Measurements from ENCODE around the gene UBE2O.

UBE2O gene

DNA sequence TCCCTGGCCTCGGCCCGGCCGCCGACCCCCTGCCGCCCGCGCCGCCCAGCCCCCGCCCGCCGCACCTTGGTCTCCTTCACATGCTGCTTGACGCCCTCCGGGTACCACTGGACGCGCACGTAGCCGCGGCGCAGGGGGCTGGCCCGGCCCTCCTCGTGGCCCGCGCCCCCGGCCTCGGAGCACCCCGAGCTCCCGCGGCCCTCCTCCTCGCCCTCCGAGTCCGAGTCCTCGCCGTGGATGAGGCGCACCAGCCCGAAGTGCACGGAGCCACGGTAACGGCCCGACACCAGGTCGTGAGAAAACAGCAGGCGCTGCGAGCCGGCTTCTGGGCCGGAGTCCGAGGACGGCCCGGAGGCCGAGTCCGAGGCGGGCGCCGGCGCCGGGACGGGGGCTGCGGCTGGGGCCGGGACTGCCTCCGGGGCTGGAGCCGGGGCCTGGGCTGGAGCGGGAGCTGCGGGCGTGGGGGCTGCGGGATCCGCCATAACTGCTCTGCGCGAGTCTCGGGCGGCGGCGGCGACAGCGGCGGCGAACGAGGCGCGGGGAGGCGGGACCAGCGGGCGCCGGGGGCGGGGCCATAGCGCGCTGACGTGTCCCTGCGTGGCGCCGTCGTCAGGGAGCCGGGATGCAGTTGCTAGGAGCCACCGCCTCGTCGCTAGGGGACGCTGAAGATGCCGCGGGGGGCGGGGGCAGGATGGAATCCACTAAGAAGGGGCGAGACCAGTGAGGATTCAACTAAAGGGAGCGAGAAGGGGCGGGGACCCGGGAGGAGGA is at the start of gene UBE2O:
Gene UBE2O (minus strand): TSS at position 493 of the 771 bp plus-strand sequence. CDS start 11 bp downstream, at position 482.
- peak in 13 of 14 donors; percentile 36 to 87 (median 68) for DNase-seq

DNA sequence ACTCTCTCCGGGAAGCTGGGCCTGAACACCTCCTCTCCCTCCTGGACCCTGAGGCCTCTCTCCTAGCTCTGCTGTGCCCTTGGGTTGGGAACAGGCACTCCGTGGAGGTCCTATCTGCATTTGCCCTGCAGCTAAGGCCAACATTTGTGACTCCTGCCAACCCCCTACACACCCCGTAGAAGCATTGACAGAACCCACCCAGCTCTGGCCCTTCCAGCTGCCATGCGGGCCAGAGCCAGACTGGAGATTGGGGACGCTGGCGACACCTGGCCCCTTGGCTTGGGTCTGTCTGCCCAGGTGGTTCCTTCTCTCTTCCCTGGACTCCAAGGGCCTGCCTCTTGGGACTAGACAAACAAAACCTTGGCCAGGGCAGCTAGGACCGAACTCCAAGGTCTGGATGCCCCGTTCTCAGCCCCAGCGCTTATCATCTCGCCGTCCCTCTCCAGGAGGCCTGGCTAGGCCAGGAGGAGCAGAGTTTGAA is 48.9 kb upstream of the UBE2O start:
- no peak for DNase-seq

DNA sequence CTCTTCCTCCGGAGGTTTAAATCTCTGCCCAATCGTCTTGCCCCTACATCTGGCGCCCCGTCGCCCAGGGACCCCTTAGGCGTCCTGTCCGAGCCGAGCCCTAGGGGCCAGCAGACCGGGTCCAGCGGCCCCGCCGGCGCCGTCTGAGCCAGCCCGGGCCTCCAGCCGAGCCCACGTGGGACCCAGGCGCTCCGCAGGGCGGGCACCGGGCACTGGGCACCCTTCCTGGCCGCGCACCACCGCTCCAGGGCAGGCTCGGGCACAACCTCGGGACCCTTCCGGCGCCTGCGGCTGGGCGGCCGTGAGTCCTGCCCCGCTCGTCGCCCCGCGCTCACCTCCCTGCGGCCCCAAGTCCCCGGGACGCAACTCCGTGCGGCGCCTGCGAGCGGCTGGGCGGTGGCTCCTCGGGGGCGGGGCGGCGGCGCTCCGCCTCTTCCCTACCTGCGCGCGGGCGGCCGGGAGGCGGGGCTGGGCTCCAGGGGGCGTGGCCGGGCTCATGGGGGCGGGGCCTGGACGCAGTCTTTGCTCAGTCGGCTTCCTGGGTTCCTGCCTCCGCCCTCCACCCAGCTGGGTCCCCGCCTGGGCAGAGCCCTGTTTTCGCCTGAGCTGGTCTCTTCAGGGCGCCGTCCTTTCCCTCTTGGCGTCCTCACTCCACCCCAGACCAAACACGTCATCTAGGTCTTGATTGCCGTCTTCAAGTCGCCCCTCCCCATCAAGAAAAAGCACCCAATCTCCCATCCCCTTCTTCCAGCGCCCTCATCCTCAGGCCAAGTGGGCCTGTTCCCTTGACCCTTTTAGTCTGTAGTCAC is 48.3 kb upstream of the UBE2O start, which contains the start of gene RHBDF2:
Gene RHBDF2 (minus strand): TSS at position 406 of the 809 bp plus-strand sequence. CDS start 19,899 bp downstream, outside the sequence.
- peak in 11 of 14 donors; percentile 35 to 83 (median 68) for DNase-seq

DNA sequence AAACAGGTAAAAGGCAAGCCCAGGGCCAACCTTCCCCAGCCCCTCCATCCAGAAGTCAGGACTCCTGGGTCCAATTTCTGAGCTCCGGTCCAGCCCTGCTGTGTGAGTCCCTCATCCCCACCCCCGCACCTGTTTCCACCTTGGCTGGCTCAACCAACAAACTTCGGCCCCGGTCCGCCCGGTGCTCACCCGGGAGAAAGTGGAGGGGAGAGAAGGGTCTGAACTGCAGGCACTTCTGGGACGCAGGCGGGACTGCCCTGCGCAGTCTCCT is 47.7 kb upstream of the UBE2O start:
- DNase-seq, result no peak

DNA sequence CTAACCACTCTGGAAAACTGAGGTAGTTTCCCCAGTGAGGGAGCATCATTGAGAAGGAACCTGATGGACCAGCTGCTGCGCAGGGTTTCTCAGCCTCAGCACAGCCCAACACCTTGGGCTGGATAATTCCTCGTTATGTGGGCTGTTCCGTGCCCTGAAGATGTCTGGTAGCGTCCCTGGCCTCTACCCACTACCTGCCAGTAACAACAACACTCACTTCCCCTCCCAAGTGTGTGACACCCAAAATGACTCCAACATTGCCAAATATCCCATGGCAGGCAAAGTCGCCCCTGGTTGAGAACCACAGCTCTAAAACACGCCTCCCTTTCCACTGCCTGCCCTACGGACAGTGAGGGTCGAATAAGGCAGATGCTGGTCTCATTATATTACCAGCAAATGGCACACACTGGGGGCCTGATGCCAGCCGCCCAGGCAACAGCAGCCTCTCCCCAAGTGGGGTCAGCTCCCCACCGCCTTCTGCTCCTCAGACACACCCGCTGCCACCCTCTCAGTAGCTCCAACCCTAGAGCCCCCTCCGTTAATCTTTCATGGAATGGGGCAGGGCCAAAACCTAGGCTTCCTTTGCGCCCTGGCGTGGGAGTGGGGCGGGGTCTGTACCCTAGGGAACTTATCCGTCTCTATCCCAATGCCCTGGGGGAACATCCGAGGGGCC is 47.3 kb upstream of the UBE2O start:
- DNase-seq, result peak in 1 of 14 donors; percentile 46

DNA sequence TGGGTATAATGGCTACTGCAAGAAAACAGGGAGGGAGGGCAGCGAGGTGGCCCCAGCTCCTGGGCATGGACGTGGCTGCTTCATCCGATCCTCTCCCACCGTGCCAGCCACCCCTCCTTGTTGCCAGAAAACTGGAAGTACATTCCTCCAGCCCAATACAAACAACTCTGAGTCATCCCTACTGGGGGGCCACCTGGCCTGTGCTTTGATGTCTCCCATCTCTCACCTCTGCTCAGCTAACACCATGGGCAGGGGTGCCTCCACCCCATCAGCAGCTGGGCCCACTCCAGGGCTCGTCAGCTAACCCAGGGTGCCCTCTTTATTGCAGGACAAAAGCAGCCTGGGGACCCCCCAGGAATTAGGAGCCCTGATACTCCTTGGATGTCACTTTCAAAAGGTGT is 46.3 kb upstream of the UBE2O start:
- no peak for DNase-seq

DNA sequence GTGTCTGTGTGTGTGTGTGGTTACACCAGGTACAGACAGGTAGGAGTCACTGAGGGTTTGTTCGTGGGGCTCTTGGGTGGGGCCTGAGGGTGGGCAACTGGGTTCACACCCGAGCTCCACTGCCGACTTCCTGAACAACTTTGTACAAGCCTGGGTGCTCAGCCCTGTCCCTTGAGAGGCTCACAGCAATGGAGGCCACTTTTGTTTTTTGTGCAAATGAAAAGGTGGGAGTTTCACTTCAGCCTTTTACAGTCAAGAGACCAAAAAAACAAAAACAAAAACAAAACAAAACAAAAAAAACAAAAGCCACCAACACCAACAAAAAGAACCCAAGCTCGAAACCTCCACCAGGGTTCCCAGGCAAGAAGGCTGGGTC is 45.9 kb upstream of the UBE2O start:
- no peak for DNase-seq

DNA sequence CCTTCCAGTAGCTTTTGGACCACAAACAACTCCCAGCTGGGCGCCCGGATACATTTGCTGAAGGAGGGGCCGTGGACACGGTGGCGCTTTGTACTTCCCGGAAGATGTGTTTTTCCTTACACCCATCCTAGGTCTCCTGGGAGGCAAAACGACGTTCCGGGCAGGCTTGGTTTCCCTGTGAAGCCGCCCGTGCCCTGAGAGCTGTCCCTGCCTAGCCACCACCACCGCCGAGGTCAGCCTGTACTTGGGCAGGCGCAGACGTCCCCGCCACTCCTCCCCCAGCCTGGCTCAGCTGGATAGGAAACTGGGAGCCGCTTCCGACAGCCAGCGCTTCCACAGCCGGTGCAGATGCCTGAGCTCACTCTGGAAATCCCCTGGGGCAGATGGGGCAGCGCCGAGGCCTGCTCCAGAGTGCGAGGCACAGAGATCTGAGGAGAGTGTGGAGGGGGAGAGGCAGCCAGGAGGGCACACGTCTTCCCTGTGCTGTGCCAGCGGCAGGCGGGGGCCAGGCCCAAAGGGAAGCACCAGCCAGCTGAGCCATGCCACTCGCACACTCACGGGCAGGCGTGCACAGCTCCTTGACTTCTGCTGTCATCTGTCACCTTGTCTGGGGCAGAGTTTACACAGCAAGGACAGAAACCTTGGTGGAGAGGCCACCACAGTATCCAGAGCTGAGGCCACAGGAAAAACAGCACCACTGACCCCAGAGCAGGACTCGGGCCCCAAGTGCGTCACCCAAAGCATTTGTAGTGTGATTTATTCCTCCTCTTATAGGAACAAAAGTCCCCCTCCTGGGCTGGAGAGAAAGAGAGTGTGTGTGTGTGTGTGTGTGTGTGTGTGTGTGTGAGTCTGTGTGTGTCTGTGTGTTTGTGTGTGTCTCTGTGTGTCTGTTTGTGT is 45.3 kb upstream of the UBE2O start:
- peak in 13 of 14 donors; percentile 28 to 78 (median 48) for DNase-seq

DNA sequence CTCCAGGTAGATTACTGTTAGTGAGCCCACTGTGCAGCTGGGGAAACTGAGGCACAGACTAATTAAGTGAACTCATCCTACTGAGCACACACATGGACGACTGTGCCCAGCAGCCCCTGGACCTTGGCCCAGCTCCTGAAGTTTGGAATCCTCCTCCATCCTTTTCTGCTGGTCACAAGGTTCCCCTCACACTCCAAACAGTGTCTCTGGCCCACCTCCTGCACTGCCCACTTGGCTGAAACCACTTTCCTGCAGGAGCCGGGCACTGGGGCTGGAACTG is 44.7 kb upstream of the UBE2O start:
- DNase-seq, result peak in 1 of 14 donors; percentile 55

DNA sequence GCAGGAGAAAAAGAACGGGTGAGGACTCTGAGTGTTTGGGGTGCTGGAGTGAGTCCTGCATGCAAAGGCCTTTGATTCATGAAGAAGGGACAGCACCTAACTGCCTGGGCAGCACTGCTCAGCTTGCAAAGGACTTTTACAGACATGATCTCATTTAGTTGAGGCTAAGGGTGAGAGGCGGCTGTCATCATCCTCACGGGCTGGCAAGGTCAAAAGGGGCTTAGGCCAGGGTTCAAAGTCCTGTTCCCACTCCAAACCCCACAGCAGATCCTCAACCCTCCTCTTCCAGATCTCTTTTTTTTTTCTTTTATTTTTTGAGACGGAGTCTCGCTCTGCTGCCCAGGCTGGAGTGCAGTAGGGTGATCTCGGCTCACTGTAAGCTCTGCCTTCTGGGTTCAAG is 43.5 kb upstream of the UBE2O start:
- DNase-seq, result no peak

DNA sequence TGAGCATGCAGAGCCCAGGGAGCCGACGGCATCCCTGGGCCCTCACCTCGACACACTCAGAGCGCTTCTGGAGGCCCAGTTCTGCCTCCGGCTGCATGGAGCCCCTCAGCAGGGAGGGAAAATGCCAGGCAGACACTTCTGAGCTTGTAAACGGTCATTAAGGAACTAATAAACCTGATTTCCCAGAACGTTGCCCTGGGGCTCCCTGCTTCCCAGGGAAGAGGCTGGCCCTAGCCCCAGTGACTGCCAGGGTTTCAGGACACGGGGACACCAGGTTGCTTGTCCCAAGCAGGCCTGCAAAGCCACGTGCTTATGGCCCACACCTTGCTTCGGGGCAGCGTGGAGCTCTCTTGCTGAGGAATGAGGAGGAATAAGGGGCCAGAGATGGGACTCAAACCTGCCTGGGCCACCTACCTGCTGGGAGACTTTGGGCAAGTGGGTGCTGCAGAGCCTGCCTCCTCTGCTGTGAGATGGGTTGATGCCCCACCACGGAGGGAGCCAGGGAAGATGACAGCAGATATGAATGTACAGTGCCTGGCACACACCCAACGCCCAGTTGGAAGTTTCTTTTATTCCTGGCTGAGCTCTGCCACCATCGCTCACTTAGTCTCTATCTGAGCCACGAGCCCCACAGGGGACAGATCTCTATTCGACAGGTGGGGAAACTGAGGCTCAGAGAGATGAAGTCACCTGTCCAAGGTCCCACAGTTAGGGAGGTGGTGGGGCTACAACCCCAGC is 42.9 kb upstream of the UBE2O start:
- peak in 1 of 14 donors; percentile 35 for DNase-seq

DNA sequence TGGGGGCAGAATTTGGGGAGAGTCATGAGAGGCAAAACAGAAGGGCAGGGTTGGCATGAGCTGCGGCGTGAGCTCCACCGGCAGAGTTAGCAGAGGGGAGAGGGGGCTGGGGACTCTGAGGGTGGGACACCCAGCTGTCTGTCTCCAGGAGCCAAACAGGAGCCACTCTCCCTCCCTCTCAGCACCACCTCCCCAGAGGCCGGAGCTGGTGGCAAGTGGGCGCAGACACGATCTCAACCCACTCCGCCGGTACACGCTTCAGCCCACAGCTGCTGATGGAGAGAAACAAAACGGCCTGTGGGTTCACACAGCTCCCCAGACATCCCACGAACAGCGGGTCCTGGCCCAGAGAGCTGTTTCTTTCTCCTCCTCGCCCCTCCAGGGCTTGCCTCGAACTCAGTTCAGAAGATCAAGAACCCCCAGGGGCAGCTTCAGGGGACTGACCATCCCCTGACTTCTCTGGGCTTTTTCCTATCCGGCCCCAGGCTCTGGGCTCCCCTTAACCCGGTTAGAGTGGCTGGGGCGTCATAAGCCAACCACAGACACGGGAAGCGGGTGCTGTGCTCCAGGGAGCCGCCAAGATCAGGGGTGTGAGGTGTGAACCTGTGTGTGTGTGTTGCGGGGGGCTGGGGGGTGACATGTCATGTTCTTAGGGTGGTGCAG is 40.7 kb upstream of the UBE2O start:
- DNase-seq, result peak in 1 of 14 donors; percentile 41

DNA sequence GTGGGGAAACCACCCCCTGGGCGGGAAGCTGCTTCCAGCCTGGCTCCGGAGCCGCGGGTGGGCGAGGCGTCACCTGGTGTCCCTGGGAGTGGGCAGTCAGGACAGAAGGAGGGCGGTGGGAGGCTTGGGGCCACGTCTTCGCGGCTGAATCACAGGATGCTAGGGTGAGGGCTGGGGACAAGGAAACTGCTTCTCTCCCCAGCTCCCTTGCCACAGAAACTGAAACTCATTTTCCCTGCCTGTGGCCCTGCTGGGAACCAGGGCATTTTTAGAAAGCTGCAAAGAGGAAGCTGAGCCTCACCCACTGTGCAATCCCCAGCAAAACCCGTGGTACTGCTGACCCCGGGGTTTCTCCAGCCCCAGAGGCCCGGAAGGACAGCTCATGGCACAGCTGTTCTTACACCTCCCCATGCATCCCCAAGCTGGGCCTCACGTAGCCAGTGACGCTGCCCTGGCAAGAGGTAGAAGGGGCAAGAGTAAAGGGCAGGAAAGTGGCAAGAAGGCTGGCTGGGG is 40.1 kb upstream of the UBE2O start:
- peak in 9 of 14 donors; percentile 19 to 74 (median 59) for DNase-seq

DNA sequence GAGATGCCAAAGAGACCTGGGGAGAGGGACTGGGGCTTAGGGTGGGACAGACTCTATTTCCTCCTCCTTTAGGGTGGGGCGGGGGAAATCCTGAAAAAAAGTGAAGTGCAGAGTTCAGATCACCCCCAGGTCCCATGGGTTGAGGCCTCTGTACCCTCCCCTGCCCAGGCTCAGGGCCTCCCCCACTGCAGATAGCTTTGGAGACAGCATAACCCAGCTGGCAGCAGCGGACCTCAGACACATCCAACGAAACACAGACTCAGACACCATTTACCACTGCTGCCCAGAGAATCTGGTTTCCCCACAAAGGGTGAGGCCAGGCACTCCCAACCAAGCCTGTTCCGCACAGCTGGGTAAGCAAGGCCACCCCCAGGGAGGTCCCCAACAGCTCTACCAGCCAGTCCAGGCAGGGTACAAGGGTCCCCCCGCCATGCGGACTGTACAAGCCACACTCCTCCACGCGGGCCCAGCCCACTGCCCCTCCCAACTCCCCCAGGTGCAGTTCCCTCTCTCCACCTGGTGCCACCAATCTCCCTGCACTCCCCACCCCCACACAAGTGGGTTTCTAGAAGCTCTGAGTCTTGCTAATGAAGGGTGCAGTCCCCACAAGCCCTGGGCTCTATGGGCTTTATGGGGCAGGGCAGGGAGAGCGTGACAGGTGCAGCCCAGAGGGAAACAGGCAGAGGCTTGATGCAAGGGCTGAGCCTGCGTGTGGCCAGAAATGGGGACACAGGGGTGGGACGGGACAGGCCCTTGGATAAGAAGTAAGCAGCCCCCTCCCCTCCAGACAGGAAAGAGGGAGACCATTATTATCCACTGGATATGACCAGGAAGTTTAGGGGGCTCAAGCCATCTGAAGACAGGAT is 39.4 kb upstream of the UBE2O start:
- no peak for DNase-seq

DNA sequence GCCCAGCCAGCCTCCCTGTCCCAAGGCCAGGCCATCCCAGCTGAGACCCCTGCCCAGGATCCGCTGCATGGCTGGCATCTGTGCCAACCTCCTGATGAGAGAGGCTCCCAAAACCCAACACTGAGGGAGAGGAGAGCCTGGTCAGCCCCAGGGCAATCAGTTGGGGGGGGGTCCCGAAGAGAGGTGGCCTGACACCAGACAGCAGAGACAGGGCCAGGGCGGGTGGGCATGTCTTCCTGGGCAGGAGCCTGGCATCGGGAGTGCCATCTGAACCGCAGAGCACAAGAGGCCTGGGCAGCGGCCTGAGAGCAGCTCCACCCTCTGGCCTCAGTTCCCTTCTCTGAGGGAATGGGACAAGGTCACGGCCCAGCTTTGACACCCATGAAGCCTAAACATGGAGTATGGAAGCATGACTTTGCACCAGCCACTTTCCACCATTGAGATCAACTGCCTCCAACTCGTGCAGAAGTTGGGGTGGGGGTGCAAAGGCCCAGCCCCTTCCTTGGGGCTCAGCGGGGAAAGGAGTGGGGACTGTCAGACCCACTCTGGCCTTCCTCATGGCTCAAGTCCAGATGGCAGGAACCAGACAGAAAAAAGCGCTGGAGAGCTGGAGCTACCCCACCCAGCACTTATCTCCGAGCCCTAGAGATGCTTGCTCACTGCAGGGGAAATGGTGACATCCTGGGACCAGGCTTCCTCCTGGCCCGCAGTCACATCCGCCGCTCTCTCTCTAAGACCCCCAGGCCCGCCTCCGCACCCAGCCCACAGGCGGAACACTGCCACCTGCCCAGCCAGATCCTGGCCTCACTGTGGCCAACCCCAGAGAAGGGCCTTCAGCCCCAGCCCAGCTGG is 38.5 kb upstream of the UBE2O start:
- no peak for DNase-seq

DNA sequence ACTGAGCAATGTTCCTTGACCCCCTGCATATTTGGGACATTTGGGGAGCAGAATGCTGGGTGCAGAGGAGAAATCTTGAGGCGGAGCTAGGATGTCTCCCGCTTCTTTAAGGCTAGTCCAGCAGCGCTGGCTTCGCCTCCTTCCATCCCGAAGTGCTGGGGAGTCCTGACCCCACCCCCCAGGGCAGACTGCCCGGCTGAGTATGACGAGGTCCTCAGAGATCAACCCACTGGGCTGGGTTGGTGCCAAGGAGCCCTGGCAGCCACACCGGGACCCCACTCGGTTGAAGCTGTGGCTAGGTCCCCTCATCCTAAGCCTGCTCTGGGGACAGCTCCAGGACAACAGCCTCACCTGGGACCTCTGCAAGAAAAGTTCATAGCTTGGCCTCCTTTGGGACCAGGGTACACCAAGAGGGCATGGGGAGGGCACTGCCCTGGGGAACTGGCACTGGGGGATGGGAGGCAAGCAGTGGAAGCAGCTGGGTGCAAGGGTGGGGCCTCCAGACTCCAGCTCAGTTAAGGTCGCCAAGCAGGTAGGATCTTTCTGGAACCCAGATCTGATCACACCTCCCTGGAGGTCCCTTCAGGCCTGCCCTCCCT is 37.3 kb upstream of the UBE2O start:
- no peak for DNase-seq

DNA sequence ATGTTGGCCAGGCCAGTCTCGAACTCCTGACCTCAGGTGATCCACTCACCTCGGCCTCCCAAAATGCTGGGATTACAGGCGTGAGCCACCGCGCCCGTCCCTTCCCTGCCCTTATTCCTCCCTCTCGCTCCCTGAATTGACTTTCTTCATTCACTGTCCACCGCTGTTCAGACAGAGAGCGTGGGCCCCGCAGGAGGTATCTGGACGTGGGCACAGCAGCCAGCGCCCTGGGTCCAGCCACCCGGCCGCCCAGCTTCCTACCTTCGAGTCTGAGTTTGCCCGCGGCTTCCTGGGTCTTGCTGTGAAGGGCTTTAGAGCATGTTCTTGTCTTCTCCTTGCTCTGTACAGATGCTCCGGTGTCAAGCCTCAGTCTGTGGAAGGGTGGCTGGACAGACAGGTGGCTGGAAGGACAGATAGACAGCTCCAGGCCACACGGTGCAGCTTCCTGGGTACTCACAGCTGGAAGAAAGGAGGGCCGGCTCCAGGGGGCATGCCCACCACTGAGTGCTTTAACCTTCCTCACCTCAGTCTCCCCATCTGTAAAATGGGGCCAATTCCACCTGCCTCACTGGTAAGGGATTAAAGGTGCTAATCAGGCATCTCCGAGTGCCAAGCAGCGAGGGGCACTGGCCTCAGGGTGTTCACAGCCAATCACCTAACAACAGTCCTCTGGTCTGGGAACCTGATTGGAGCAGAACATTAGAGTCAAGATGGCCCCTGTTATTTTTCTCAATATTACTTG is 34.7 kb upstream of the UBE2O start:
- no peak for DNase-seq

All from C1 segment of cervical spinal cord (tissue), 14 donors.